HCT116 (cell line): ENCODE data around the gene PCMTD2. TPM values are rescaled to one million over a fixed set of nuclear protein-coding genes. Genes with fewer than 3 reads are reported as not detected.

Experiments used
- ATAC-seq: fragments of 200-7000 bp; cut with Tn5 transposase; 2 replicates; pipeline ENCODE4 v1.9.1; 2020; ENCODE audit warnings: mild to moderate bottlenecking, moderate library complexity
- BruUV-seq: library from RNA; stranded (reverse); fragments of 400-500 nt; replicated peaks from 2 replicates; lab custom pipeline; 2021; lab: Mats Ljungman, UMichigan
- CTCF ChIA-PET: fragments of 300-600 bp; sonication (Branson Sonifier 250); formaldehyde crosslinking; loops from one replicate; lab custom pipeline; 2021; ENCODE audit warnings: antibody characterized with exemption; lab: Charles Lee
- POLR2A ChIA-PET: fragments of 300-600, 350-600 bp; sonication (Branson Sonifier 250); formaldehyde crosslinking; loops from one replicate; lab custom pipeline; 2021; ENCODE audit warnings: antibody characterized with exemption; lab: Charles Lee
- RAD21 ChIA-PET, 2 experiments: fragments of 300-600 bp; sonication (Branson Sonifier 250); formaldehyde crosslinking; loops; one replicate each; lab custom pipeline; 2023; ENCODE audit warnings: low total read pairs in 2 of 2; ENCODE audit not compliant: uncharacterized antibody in 2 of 2, unreplicated experiment in 2 of 2, low non-redundant PET in 1 of 2; lab: Charles Lee
- DNase-seq: peaks from one replicate; pipeline ENCODE4 v3.0.0-alpha.2; 2010; ENCODE audit warnings: low read depth, low spot score
- H2AFZ ChIP-seq: fragments of 200-600 bp; shearing (Covaris generic), sonication (generic); 2 replicates; pipeline ENCODE4 v1.6.1; 2017; ENCODE audit warnings: low read depth, mixed run types, mixed read lengths, antibody characterized with exemption, low read length; ENCODE audit not compliant: poor library complexity, severe bottlenecking
- H3K27ac ChIP-seq: 2 replicates; pipeline ENCODE4 v1.5.1; 2012; ENCODE audit warnings: low read depth, low read length
- H3K27me3 ChIP-seq: fragments of 200-600 bp; sonication (generic); 2 replicates; pipeline ENCODE4 v1.6.1; 2016; ENCODE audit warnings: mixed run types, low read length, mixed read lengths; ENCODE audit not compliant: insufficient read depth
- H3K36me3 ChIP-seq, 2 experiments: fragments of 200-500 bp in 1 of 2; fragments of 200-600 bp in 1 of 2; sonication (Bioruptor generic) in 1 of 2; sonication (generic) in 1 of 2; 2 replicates each; pipeline versions ENCODE4 v1.5.1 to v1.6.1; 2014 to 2016; ENCODE audit warnings: low read length in 2 of 2, inconsistent platforms in 1 of 2, mixed read lengths in 1 of 2, mixed run types in 1 of 2; ENCODE audit not compliant: insufficient read depth in 2 of 2, control insufficient read depth in 1 of 2
- H3K4me1 ChIP-seq, 2 experiments: fragments of 200-600 bp in 1 of 2; sonication (generic) in 1 of 2; 2 replicates each; pipeline versions ENCODE4 v1.5.1 to v1.6.1; 2012 to 2017; ENCODE audit warnings: low read length in 2 of 2, inconsistent platforms in 1 of 2, mild to moderate bottlenecking in 1 of 2, mixed read lengths in 1 of 2, mixed run types in 1 of 2, moderate library complexity in 1 of 2; ENCODE audit not compliant: insufficient read depth in 2 of 2, control insufficient read depth in 1 of 2
- H3K4me2 ChIP-seq: fragments of 200-600 bp; sonication (generic); 2 replicates; pipeline ENCODE4 v1.6.1; 2017; ENCODE audit warnings: mixed run types, low read length, mixed read lengths
- H3K4me3 ChIP-seq, 2 experiments: fragments of 200-600 bp in 1 of 2; sonication (generic) in 1 of 2; replicated peaks in 1 of 2; 2 replicates each; pipeline ENCODE4 v1.5.1; 2011 to 2016; ENCODE audit warnings: low read length in 2 of 2, control low read depth in 1 of 2, low read depth in 1 of 2, mild to moderate bottlenecking in 1 of 2, mixed read lengths in 1 of 2, mixed run types in 1 of 2
- H3K79me2 ChIP-seq: fragments of 200-600 bp; sonication (generic); 2 replicates; pipeline ENCODE4 v1.6.1; 2017; ENCODE audit warnings: mild to moderate bottlenecking, mixed run types, low read length, moderate library complexity, mixed read lengths; ENCODE audit not compliant: insufficient read depth
- H3K9ac ChIP-seq: fragments of 200-600 bp; sonication (generic); 2 replicates; pipeline ENCODE4 v1.6.1; 2016; ENCODE audit warnings: low read length, mixed read lengths
- H3K9me2 ChIP-seq: fragments of 200-600 bp; sonication (generic), shearing (Covaris generic); 2 replicates; pipeline ENCODE4 v1.6.1; 2017; ENCODE audit warnings: mixed run types, mild to moderate bottlenecking, moderate library complexity; ENCODE audit not compliant: insufficient read depth
- H3K9me3 ChIP-seq, 2 experiments: fragments of 200-500 bp in 1 of 2; fragments of 200-600 bp in 1 of 2; sonication (Bioruptor generic) in 1 of 2; sonication (generic) in 1 of 2; 2 replicates each; pipeline ENCODE4 v1.6.1; 2014 to 2017; ENCODE audit warnings: low read length in 2 of 2, mixed read lengths in 2 of 2, inconsistent platforms in 1 of 2, low read depth in 1 of 2, mild to moderate bottlenecking in 1 of 2, mixed run types in 1 of 2, moderate library complexity in 1 of 2; ENCODE audit not compliant: control insufficient read depth in 1 of 2, insufficient read depth in 1 of 2
- H4K20me1 ChIP-seq: fragments of 200-600 bp; sonication (generic), shearing (Covaris generic); 2 replicates; pipeline ENCODE4 v1.6.1; 2017; ENCODE audit warnings: mixed run types, mild to moderate bottlenecking, moderate library complexity; ENCODE audit not compliant: insufficient read depth
- CBX3 ChIP-seq: IDR thresholded peaks from 2 replicates; pipeline ENCODE4 v1.6.1; 2012; ENCODE audit warnings: low read depth
- CTCF ChIP-seq, 3 experiments: fragments of 200-600 bp in 1 of 3; sonication (generic) in 1 of 3; IDR thresholded peaks in 2 of 3; conservative IDR thresholded peaks in 1 of 3; 2 replicates each; pipeline ENCODE4 v1.5.1; 2012 to 2017; ENCODE audit warnings: low read depth in 2 of 3, low read length in 2 of 3, antibody characterized with exemption in 1 of 3, borderline replicate concordance in 1 of 3, control low read depth in 1 of 3, mild to moderate bottlenecking in 1 of 3, mixed read lengths in 1 of 3, mixed run types in 1 of 3, moderate library complexity in 1 of 3; ENCODE audit not compliant: insufficient read depth in 1 of 3
- ELF1 ChIP-seq: IDR thresholded peaks from 2 replicates; pipeline ENCODE4 v1.6.1; 2012; ENCODE audit warnings: low read depth, borderline replicate concordance
- FOSL1 ChIP-seq: IDR thresholded peaks from 2 replicates; pipeline ENCODE4 v1.6.1; 2012; ENCODE audit warnings: low read depth
- POLR2A ChIP-seq: IDR thresholded peaks from 2 replicates; pipeline ENCODE4 v1.7.0; 2011; ENCODE audit warnings: borderline replicate concordance; ENCODE audit not compliant: insufficient read depth, insufficient read length; ENCODE audit errors: extremely low read depth
- RAD21 ChIP-seq: IDR thresholded peaks from 2 replicates; pipeline ENCODE4 v1.6.1; 2012; ENCODE audit warnings: low read depth, mild to moderate bottlenecking
- SP1 ChIP-seq: IDR thresholded peaks from 2 replicates; pipeline ENCODE4 v1.6.1; 2012; ENCODE audit warnings: low read depth
- SRF ChIP-seq: IDR thresholded peaks from 2 replicates; pipeline ENCODE4 v1.6.1; 2012; ENCODE audit warnings: low read depth
- ZBTB33 ChIP-seq: IDR thresholded peaks from 2 replicates; pipeline ENCODE4 v1.6.1; 2011; ENCODE audit warnings: mild to moderate bottlenecking, low read length, moderate library complexity; ENCODE audit not compliant: insufficient replicate concordance; ENCODE audit errors: extremely low read depth
- ZFX ChIP-seq: fragments of 450-650 bp; IDR thresholded peaks from 2 replicates; pipeline ENCODE4 v1.6.1; 2017
- ZNF274 ChIP-seq: fragments of 200-500 bp; sonication (Bioruptor generic); IDR thresholded peaks from 2 replicates; pipeline ENCODE4 v1.6.1; 2014; ENCODE audit warnings: mild to moderate bottlenecking, low read depth, low read length, inconsistent platforms
- intact Hi-C: fragments of 100-400 bp; cut with micrococcal nuclease; formaldehyde crosslinking; loops from 2 replicates; pipeline ENCODE4 v1.10.0; 2022
- total RNA-seq: library from RNA; stranded (reverse); gene quantifications from one replicate; pipeline ENCODE4 v1.2.1, GENCODE V29; 2021; ENCODE audit not compliant: unreplicated experiment

The PCMTD2 gene
- total RNA-seq, 1 experiment from 2014 or later: 44.7 TPM

GRCh38 chr20:64224351-64225170 lies 31.0 kb upstream of the PCMTD2 start:
- Histone ChIP-seq H3K9ac (no peak overlapping the region), H3K4me2 (no peak overlapping the region), H3K9me3 (no peaks in the 10 kb centered on the region), H4K20me1 (no peaks in the 10 kb centered on the region), H3K36me3 (no peaks in the 10 kb centered on the region), H3K27ac (no peak overlapping the region), H3K27me3 (no peaks in the 10 kb centered on the region), H3K9me2 (no peaks in the 10 kb centered on the region), H3K4me3 (no peak overlapping the region), H2AFZ (no peak overlapping the region), H3K4me1 (no peaks in the 10 kb centered on the region), H3K79me2 (no peaks in the 10 kb centered on the region)
- BruUV-seq: no TSS peak
- no peak for DNase-seq
- TF ChIP-seq SP1 (no peak), RAD21 (no peak), ZNF274 (no peak), FOSL1 (no peak), CBX3 (no peak), ZFX (no peak), CTCF (IDR thresholded peaks at IDR 0.05 in 2 of 3, conservative IDR thresholded peaks at IDR 0.05 in 1 of 3; ENCODE audit: borderline replicate concordance in 1 of 3, insufficient read depth in 1 of 3, low read depth in 2 of 3, low read length in 2 of 3) (no peak), SRF (no peak), ELF1 (no peak), POLR2A (no peak), ZBTB33 (no peak)
- ChIA-PET RAD21 (no interaction called here), POLR2A (no interaction called here), CTCF (no interaction called here)
- no peak for ATAC-seq
- intact Hi-C loops: no loop called here
